Measurements from ENCODE around the gene COL8A2.
A peak's percentile ranks its signal among the peaks of the same experiment; 100 is the strongest.

COL8A2 gene

DNA sequence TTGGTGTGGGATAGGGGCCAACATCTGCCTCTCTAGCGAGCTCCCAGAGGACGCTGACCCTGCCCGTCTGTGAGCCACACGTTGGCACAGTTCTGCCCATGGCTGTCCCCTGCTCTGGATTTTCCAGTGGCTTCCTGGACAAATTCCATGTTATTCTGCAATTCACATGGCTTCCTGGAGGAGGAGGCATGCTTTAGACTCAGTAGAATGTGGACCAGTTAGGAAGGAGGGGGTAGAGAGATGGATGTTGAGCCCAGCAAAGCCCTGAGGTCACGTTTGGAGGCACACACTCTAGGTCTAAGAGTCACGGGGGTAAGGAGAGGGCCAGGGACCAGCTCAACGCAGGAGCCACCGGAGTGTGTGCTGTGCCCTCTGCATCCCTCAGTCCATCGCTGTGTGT is 12.2 kb downstream of the COL8A2 start:
- DNase-seq (ENCODE audit: low read depth), result no peak

DNA sequence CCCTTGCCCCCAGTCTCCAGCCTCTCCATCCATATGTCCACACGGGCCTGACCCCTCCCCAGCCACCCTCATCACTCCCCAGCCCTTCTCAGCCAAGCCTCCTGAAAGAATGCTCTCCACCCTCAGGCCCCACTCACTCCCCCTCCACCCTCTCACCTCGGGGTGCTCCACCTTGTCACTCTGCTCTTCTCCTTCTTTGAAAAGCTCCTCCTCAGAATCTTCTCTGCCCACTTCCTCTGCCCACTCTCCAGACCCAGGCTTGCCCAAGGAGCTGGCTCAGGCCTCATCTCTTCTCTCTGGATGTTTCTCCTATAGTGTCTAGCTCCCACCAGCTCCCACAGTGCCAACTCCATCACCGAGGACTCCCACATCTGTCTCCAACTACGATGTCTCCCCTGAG is 13.9 kb downstream of the COL8A2 start:
- DNase-seq (ENCODE audit: low read depth), result no peak

DNA sequence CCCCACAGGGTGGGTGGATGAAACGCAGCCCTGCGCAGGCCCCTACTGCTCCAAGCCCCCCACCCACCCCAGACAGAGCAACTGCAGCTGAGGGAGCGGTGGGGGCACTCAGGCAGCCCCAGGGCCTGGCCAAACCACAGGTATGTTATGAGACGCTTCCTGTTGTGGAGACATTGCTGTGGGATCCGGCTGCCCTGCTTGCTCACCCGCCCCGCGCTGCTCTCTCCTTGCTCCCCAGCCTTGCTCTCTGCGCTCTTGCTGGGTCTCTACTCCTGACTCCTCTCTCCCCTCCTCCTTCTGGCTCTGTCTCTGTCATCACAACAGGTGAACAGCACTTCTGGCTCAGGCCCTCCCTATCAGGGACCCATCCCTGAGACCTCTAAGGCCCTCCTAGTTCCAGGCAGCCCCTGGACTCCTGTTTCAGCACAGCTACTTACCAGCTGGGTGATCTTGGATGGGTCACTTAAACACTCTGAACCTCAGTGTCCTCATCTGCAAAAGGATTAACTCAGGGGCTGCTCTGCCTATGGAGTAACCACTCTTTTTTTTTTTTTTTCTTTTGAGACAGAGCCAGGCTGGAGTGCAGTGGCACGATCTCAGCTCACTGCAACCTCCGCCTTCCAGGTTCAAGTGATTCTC is 15.9 kb downstream of the COL8A2 start:
- no peak for DNase-seq (ENCODE audit: low read depth)

DNA sequence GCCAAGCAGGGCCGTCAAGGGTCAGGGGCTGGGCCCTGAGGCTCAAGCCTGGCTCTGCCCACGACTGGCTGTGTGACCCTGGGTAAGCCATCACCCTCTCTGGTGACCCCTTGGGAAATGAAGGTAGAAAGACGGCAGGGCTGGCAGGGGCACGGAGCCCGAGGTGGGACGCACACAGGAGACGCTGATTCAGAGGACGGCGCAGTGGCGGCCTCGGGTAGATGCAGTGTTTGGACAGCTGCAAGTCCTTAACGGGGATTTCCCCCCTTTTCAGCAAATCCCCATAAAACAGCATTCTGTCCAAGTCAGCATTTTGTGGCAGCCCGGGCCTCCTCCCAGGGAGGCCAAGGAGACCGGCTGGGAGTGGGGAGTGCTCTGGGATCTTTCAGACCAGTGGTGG is 16.7 kb downstream of the COL8A2 start:
- DNase-seq (ENCODE audit: low read depth), result no peak

DNA sequence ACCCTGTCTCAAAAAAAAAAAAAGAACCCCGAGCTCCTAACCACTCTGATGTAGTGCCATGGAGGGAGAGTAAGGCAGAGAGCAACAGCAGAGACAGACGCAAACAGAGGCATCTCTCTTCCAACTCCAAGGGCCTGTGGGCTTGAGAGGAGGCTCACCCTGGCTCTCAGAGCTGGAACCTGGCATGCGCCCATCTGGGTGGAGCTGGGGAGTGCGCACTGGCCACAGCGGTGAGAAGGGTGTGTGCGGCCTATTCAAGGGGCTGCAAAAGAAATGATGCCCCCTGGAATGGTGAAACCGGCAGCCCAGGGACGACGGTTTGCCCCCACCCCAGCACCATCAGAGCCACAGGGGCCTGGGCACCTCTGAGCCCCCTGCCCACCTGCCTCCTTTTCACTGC is 17.6 kb downstream of the COL8A2 start:
- DNase-seq (ENCODE audit: low read depth), result no peak

DNA sequence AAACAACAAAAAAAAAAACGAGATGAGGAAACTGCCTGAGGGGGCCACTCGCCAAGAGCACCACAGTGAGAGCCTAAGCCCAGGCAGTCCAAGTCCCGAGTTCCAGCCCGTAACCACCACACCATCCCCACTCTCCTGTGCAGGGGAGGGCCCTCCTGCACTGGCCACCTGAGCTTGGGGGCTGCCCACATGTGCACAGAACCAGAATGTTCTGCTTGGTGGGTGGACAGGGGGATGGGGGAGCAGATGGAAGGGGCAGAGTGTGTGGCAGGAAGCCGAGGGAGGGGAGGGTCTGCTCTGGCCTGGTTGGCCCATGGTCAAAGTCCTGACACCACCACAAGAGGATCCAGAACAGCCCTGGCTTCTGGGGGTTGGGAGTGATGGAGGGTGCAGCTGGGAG is 18.8 kb downstream of the COL8A2 start:
- no peak for DNase-seq (ENCODE audit: low read depth)

DNA sequence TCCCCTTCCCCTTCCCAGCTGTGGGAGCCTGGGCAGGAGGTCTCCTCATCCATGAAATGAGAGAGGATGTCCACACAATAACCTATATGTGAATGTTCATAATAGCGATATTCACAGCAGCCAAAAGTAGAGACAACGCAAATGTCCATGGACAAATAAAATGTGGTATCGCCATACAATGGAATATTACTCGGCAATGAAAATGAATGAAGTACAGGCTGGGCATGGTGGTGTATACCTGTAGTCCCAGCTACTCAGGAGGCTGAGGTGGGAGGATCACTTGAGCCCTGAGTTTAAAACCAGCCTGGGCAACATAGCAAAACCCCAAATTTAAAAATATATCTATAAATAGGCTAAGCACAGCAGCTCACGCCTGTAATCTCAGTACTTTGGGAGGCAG is 23.5 kb downstream of the COL8A2 start:
- no peak for DNase-seq (ENCODE audit: low read depth)

DNA sequence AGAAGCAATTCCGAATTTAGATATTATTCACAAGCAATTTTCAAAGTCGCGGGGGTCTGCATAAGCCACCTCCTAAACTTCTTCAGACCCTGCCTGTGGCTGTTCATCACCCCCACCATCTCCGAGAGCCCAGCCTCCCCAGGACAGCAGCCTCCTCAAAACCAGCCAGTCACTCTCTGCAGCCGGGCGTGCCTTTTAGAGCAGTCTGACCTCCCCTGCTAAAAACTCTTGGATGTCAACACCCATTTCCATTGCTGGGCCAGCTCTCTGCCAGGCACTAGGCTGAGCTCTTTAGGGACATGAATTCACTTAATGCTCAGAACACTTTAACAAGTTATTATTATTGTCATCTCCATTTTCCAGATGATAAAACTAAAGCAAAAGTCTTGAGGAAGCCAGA is 24.6 kb downstream of the COL8A2 start:
- no peak for DNase-seq (ENCODE audit: low read depth)

DNA sequence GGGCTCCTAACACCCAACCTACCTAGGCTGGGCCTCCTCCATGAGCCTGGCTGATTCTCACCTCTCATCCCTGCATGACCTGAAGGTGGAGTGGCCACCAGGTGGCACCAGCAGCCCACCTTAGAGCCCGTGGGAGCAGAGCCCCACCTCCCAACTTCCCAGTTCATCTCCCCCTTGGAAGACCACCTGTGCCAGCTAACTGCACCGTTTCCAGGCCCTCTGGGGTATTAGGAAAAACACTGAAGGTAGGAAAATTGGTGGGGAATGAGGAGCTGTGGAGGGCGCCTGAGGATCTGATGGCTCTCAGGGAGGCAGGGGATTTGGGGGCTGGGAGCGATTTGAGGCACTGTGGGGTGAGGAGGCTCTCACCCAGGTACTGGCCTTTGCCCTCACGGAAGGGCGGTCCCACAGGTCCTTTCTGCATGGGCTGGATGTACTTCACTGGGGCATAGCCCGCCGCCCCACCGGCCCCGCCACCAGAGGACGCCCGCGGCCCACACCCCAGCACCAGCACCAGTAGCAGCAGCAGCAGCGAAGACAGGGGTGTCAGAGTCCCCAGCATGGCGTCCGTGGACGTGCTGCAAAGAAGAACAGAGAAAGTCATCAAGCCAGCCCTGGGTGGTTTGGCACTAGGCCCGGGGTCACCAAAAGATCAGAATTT is 25.2 kb downstream of the COL8A2 start:
- peak; percentile 70 for DNase-seq (ENCODE audit: low read depth)

DNA sequence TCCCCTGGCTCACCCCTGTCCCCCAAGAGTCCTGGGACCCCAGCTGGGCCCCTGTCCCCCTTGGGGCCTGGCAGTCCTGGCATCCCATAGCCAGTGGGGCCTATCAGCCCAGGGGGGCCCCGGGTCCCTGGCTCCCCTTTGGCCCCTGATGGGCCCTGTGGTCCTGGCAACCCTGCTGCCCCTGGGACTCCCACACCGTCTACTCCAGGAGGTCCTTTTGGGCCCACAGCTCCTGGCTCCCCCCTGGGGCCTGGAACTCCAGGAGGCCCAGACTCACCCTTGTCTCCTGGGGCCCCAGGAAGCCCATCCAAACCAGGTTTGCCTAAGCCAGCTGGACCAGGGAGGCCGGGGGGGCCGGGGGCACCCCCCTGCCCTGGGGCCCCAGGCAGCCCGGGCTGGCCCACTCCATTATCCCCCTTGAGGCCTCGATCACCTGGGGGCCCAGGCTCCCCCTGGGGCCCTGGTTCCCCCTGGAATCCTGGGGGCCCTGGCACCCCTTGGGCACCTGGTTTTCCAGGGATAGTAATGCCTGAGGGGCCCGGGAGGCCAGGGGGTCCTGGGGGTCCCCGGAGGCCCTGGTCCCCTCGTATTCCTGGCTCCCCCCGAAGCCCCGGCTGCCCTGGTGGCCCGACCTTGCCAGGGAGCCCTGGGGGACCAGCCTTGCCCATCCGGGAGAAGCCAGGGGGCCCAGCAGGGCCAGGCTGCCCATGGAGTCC is 26.2 kb downstream of the COL8A2 start:
- DNase-seq (ENCODE audit: low read depth), result no peak

DNA sequence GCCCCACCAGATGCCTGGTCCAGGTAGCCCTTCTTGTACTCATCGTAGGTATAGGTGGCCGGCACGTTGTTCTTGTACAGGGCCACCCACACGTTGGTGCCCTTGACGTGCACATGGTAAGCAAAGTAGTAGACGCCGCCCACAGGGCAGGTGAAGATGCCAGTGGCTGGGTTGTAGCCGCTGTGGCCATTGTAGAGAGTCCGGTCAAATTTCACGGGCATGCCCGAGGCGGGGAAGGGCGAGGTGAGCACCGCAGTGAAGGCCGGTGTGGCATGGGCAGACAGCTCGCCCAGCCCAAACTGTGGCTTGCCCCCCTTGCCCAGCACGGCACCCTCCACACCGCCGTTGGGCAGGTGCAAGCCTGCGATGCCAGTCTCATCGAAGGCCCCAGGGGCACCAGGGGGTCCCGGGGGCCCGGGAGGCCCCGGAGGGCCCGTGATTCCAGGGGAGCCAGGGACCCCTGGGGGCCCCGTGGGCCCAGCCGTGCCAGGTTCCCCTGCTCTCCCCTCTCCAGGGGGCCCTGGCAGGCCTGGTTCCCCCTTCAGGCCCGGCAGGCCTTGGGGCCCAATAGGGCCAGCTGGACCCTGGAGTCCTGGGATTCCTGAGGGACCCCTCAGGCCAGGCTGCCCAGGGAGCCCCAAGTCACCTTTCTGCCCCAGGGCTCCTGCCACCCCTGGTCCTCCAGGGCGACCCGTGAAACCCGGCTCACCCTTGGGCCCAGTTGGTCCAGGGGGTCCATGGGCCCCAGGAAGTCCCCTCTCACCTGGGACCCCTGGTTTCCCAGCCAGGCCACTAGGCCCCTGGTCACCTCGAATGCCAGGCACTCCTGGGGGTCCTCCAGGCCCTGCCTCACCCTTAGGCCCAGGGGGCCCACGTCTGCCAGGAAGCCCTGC is 27.1 kb downstream of the COL8A2 start:
- DNase-seq (ENCODE audit: low read depth), result no peak

DNA sequence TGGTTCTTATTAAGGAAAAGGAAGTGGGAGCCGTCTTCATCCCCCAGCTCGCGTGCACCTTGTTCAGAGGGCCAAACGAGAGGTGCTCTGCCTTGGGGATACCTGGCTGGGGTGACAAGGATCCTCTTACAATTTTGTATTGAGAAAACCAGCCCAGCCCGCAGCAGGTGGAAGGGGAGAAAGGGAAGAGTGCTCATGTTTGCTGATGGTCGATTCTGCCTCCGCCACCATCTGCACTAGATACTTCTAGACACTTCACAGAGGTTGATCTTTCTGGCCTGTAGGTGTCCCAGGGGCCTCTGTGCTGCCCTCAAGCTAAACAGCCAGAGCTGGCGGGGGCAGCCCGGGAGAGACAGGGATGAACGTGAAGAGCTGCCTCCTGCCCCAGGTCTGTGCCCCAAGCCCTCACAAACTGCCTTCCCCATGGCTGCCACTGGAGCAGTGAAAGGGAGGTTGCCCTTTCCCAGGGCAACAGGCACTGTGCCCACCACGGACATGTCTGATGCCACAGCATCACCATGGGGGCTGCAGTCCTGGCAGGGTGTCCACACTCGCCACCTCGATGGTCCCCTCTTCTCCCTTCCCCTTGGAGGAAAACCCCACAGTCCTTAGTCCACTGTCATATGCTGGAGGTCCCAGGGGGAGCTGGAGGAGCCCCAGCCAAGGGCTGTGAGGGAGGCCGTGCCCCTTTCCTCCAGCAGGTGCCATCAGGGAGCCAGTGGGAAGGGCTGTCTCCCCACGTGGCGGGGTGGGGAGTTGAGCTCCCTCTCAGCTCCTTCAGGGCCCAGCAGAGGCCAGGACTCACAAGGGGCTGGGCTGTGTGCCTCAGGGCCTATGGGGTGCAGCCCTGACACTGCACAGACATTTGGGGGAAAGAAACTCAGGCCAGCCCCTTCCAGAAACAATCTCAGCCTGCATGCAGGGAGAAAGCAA is 28.3 kb downstream of the COL8A2 start:
- DNase-seq (ENCODE audit: low read depth), result no peak

DNA sequence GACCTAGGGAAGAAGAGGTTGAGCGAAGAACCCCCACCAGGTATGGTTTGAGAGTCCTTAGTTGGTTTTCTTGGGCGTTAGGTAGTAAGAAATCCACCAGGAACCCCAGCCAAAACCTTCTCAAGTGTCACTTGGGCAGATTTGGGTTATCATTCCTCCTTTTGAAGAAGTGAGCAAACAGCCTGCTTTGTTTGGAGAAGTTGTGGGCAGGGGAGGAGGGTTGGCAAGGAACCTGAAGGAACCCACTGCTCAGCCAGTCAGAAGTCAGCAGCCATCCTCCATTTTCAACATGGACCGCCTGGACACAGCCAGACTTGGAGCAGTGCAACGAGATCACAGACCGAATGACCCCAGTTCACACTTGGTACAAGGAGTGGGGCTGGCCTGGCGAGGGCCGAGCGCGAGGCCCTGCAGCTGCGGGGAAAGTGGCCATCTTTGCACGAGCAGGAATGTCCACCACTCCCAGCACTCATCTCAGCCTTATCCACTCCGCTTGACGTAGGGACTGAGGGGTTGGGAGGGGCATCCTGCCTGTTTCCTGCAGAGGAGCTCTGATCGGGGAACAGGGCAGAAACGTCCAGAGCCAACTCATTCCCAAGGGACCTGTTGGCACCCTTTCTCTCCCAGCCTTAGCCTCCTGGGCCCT is 29.1 kb downstream of the COL8A2 start:
- no peak for DNase-seq (ENCODE audit: low read depth)

DNA sequence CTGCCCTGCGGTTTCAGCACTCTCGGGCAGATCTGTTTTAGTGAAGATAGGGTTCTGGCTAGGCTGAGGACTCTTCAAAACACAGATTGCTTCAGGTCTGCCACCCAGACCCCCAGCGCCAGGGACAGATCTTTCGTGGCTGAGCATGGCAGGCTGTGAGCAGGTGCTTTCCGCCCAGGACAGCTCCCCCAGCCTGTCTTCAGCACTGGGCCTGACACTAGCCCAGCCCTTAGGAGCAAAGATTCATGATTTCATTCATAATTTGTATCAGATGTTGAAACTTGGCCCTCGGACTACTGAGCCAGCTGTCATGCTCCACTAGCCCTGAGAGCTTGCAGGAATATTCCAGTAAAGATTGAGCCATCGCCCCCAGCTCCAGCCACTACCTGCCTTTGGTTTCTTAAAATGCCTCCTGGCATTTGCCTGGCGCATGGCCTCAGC is 30.4 kb downstream of the COL8A2 start:
- no peak for DNase-seq (ENCODE audit: low read depth)

DNA sequence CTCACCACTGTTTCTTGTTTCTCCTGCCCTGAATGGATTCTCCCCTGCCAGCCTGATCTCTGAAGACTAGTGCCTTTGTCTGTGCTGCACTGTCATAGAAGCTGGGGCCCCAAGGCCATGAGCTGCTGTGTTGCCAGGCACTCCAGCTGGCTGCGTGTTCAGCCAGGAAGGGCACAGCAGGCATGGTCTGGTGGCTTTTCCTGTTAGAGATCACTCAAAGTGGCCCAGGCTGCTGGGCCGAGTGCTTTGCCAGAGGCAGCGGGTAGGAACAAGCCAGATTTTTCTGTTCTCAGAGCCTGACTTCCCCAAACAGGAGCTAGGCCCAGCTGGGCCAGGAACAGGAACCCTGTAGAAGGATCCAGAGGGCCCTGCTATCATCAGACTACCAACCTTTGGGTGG is 31.1 kb downstream of the COL8A2 start:
- DNase-seq (ENCODE audit: low read depth), result no peak

DNA sequence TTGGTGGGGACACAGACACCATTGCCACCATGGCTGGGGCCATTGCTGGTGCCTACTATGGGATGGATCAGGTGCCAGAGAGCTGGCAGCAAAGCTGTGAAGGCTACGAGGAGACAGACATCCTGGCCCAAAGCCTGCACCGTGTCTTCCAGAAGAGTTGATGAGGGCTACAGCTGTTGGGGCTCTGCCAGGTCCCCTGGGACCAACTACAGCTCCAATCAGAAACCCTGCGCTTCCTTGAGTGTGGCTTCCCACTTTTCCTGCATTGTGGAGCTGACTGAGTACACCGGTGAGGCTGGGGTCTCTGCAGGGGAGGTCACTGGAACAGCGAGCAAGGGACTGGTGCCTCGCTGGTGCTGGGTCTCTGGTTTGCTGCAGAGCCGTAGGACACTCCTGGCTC is 31.8 kb downstream of the COL8A2 start:
- DNase-seq (ENCODE audit: low read depth), result no peak

DNA sequence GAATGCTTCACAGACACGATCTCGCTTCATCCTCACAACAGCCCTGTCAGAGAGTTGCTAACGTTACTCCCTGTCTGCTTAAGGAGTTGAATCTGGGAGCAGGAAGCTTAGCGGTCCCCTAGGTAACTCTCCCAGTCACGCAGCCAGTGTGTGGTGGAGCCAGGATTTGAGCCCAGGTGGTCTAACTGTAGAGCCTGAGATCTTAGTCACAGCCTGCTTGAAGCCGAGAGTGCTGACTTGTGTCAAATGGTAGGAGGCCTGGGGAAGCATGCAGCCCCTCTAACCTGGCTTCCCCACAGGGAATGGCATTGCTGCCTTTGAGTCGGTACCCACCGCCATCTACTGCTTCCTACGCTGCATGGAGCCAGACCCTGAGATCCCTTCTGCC is 32.2 kb downstream of the COL8A2 start:
- no peak for DNase-seq (ENCODE audit: low read depth)

DNA sequence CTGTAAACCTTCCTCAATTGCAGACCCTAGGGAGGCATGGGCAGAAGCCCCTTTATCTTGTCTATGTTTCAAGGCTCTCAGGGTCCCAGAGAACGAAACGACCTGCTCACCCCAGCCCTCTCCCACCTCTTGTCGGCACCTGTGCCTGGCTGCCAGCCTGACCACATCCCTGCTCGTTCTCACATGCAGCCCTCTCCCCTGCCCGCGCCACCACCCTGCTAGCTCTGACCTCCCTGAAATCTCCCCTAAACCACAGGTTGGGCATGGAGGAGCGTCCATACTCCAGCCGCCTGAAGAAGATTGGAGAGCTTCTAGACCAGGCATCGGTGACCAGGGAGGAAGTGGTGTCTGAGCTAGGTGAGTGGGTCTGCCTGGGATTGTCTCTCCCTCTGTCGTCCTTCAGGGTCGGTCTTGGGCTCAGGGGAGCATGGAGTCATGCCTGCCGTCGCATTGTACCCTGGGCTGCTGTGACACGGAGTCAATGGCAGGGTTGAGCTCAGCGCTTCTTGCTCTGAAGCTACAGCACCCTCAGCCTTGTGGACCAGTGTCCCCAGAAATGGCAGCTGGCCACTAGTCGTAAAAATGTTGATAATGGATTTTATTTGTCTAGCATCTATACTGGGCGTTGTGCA is 32.7 kb downstream of the COL8A2 start:
- DNase-seq (ENCODE audit: low read depth), result no peak

DNA sequence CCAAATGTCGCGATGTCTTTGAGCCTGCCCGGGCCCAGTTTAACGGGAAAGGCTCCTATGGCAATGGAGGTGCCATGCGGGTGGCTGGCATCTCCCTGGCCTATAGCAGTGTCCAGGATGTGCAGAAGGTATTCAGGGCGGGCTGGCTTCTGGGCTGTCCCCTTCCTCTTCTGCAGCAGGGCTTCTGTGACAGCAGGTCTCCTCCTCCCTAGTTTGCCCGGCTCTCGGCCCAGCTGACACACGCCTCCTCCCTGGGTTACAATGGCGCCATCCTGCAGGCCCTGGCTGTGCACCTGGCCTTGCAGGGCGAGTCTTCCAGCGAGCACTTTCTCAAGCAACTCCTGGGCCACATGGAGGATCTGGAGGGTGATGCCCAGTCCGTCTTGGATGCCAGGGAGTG is 33.3 kb downstream of the COL8A2 start:
- DNase-seq (ENCODE audit: low read depth), result no peak

DNA sequence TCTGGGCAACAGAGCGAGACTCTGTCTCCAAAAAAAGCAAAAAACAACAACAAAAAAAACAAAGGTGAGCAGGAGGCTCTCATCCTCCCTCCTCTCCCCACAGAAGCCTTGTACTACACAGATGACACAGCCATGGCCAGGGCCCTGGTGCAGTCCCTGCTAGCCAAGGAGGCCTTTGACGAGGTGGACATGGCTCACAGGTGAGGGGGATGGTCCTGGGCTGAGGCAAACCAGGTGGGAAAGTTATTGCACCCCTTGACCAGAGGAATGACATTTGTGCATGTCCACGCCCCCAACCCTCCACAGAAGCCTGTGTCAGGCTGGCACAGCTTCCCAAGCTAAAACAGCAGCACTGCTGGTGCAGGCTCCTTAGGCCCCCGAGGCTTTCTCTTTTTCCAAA is 33.9 kb downstream of the COL8A2 start:
- DNase-seq (ENCODE audit: low read depth), result no peak

Data from activated T-cell treated with anti-CD3 and anti-CD28 coated beads for 48 hours (primary cell).